K562 (cell line): ENCODE measurements around the gene ULBP2. TPM values are rescaled to one million over a fixed set of nuclear protein-coding genes. Genes with fewer than 3 reads are reported as not detected.
A peak's percentile ranks its signal among the peaks of the same experiment; 100 is the strongest.

Experiments used
- C11orf30 ChIP-seq: fragments of 450-650 bp; IDR thresholded peaks from 2 replicates; pipeline ENCODE4 v1.6.1; 2016; ENCODE audit warnings: low read depth, mild to moderate bottlenecking
- CTBP1 ChIP-seq: fragments of 450-650 bp; IDR thresholded peaks from 2 replicates; pipeline ENCODE4 v1.6.1; 2016; ENCODE audit warnings: borderline replicate concordance
- EGR1 ChIP-seq: fragments of 450-650 bp; conservative IDR thresholded peaks from 2 replicates; pipeline ENCODE4 v1.6.1; 2017; ENCODE audit warnings: mild to moderate bottlenecking
- MTA1 ChIP-seq: fragments of 450-650 bp; IDR thresholded peaks from 2 replicates; pipeline ENCODE4 v1.6.1; 2017; ENCODE audit warnings: borderline replicate concordance
- MXI1 ChIP-seq: IDR thresholded peaks from 2 replicates; pipeline ENCODE4 v1.6.1; 2011; ENCODE audit warnings: low read depth, mild to moderate bottlenecking, improper control_type of control experiment, low read length
- NRF1 ChIP-seq, 2 experiments: fragments of 450-650 bp; IDR thresholded peaks in 1 of 2; conservative IDR thresholded peaks in 1 of 2; 2 replicates each; pipeline ENCODE4 v1.6.1; 2014; ENCODE audit warnings: mild to moderate bottlenecking in 2 of 2
- PREB ChIP-seq: sonication (generic); formaldehyde crosslinking; IDR thresholded peaks from 2 replicates; pipeline ENCODE4 v1.8.1; 2023; ENCODE audit warnings: mild to moderate bottlenecking, missing genetic modification reagents
- SMAD4 ChIP-seq: fragments of 250-450 bp; sonication (Bioruptor Pico); conservative IDR thresholded peaks from 2 replicates; pipeline ENCODE4 v1.8.0; 2021; ENCODE audit warnings: inconsistent platforms, mild to moderate bottlenecking, moderate library complexity
- SREBF1 ChIP-seq: fragments of 150-350 bp; IDR thresholded peaks from 2 replicates; pipeline ENCODE4 v1.6.1; 2014; ENCODE audit warnings: antibody characterized with exemption, low read depth, low read length, borderline replicate concordance
- polyA plus RNA-seq, 8 experiments: library from polyadenylated mRNA; depleted of rRNA in 4 of 8; stranded (reverse) in 5 of 8; unstranded in 3 of 8; fragments of >200 nt; fragmentation: Nextera tagmentation in 2 of 8; fragmentation: Illumina TruSeq in 1 of 8; extraction: Ambion mirVana in 2 of 8; extraction: Trizol in 1 of 8; gene quantifications; 2 replicates each; pipeline versions ENCODE4 v1.2.1 to v1.2.3, GENCODE V29; 2011 to 2014; ENCODE audit warnings: inconsistent platforms in 1 of 8, missing spikeins in 1 of 8
- total RNA-seq, 7 experiments: library from RNA; depleted of rRNA in 6 of 7; stranded (reverse); fragments of >200 nt in 6 of 7; fragmentation: Illumina TruSeq in 2 of 7; extraction: Trizol in 2 of 7; gene quantifications; 2 replicates each; pipeline versions ENCODE4 v1.2.1 to v1.2.3, GENCODE V29; 2011 to 2021; ENCODE audit warnings: low replicate concordance in 1 of 7
- TF ChIP-seq, protein P1 (sequence below): fragments of 150-350 bp; IDR thresholded peaks from 2 replicates; pipeline ENCODE4 v1.6.1; 2014; ENCODE audit warnings: low read depth, mild to moderate bottlenecking, low read length, borderline replicate concordance
- TF ChIP-seq, protein P2 (sequence below): fragments of 250-450 bp; sonication (Bioruptor Pico); IDR thresholded peaks from 2 replicates; pipeline ENCODE4 v1.5.0; 2021
- TF ChIP-seq, protein P3 (sequence below): fragments of 250-450 bp; sonication (Bioruptor Pico); IDR thresholded peaks from 2 replicates; pipeline ENCODE4 v1.8.0; 2021; ENCODE audit warnings: mild to moderate bottlenecking, moderate library complexity
- TF ChIP-seq, protein P4 (sequence below): fragments of 250-450 bp; sonication (Bioruptor Pico); IDR thresholded peaks from 2 replicates; pipeline ENCODE4 v1.4.0; 2020

The ULBP2 gene
- total and polyA plus RNA-seq, 9 of the 15 experiments (the other 6 are each of a cell fraction or from before 2014, with no cell fraction given) = 0.50 to 5.3 (median 1.2) TPM

DNA sequence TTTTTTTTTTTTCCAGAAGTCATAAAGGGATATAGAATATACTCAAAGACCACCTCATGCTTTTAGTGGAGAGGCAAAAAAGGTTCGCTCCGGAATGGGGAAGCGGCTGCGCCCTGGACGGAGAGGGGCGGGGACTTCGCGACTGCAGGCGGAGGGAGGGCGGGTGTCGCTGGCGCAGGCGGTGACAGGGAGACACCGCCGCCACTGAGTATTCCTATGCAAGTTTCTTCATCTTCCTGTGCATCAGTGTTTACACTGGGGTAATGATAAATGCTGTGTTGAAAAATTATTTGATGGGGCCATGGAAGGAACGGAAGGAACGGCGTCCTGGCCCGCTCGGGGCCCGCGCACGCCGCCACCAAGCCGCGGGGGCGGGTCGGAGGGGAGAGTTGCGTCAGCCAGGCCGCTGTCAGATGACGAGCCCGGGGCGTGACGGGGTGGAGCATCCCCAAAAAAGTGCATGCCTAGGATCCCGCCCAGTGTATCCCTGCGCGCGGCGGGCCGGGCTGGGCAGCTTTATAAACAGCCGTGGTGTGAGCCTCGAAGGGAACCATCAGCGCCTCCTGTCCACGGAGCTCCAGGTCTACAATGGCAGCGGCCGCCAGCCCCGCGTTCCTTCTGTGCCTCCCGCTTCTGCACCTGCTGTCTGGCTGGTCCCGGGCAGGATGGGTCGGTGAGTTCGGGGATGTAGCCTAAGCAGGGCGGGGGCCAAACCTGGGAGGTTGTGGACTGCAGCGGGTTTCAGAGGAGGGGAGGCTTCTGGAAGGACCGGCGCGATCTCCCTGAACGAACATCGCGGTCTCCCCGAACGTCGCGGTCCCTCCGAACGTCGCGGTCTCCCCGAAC is 21.9 kb downstream of the ULBP2 start, which contains the start of gene ULBP1 (continued):
- TF ChIP-seq, protein P1, sequence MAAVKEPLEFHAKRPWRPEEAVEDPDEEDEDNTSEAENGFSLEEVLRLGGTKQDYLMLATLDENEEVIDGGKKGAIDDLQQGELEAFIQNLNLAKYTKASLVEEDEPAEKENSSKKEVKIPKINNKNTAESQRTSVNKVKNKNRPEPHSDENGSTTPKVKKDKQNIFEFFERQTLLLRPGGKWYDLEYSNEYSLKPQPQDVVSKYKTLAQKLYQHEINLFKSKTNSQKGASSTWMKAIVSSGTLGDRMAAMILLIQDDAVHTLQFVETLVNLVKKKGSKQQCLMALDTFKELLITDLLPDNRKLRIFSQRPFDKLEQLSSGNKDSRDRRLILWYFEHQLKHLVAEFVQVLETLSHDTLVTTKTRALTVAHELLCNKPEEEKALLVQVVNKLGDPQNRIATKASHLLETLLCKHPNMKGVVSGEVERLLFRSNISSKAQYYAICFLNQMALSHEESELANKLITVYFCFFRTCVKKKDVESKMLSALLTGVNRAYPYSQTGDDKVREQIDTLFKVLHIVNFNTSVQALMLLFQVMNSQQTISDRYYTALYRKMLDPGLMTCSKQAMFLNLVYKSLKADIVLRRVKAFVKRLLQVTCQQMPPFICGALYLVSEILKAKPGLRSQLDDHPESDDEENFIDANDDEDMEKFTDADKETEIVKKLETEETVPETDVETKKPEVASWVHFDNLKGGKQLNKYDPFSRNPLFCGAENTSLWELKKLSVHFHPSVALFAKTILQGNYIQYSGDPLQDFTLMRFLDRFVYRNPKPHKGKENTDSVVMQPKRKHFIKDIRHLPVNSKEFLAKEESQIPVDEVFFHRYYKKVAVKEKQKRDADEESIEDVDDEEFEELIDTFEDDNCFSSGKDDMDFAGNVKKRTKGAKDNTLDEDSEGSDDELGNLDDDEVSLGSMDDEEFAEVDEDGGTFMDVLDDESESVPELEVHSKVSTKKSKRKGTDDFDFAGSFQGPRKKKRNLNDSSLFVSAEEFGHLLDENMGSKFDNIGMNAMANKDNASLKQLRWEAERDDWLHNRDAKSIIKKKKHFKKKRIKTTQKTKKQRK = no peak
- TF ChIP-seq CTBP1 (peak; percentile 98), SREBF1 (no peak), EGR1 (peak; percentile 96), MXI1 (peak; percentile 72; the same call in 1 of the 2 replicates), PREB (CRISPR knock-in tag) (no peak), NRF1 (conservative IDR thresholded peaks at IDR 0.05 in 1 of 2, IDR thresholded peaks at IDR 0.05 in 1 of 2) (peak; percentile 90), SMAD4 (CRISPR knock-in tag) (peak; percentile 62; the same call in 1 of the 2 replicates), MTA1 (peak; percentile 90), C11orf30 (peak; percentile 50)
- TF ChIP-seq, protein P2, sequence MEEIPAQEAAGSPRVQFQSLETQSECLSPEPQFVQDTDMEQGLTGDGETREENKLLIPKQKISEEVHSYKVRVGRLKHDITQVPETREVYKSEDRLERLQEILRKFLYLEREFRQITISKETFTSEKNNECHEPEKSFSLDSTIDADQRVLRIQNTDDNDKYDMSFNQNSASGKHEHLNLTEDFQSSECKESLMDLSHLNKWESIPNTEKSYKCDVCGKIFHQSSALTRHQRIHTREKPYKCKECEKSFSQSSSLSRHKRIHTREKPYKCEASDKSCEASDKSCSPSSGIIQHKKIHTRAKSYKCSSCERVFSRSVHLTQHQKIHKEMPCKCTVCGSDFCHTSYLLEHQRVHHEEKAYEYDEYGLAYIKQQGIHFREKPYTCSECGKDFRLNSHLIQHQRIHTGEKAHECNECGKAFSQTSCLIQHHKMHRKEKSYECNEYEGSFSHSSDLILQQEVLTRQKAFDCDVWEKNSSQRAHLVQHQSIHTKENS (CRISPR knock-in tag) = no peak
- TF ChIP-seq, protein P3, sequence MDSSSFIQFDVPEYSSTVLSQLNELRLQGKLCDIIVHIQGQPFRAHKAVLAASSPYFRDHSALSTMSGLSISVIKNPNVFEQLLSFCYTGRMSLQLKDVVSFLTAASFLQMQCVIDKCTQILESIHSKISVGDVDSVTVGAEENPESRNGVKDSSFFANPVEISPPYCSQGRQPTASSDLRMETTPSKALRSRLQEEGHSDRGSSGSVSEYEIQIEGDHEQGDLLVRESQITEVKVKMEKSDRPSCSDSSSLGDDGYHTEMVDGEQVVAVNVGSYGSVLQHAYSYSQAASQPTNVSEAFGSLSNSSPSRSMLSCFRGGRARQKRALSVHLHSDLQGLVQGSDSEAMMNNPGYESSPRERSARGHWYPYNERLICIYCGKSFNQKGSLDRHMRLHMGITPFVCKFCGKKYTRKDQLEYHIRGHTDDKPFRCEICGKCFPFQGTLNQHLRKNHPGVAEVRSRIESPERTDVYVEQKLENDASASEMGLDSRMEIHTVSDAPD (CRISPR knock-in tag) = no peak
- TF ChIP-seq, protein P4, sequence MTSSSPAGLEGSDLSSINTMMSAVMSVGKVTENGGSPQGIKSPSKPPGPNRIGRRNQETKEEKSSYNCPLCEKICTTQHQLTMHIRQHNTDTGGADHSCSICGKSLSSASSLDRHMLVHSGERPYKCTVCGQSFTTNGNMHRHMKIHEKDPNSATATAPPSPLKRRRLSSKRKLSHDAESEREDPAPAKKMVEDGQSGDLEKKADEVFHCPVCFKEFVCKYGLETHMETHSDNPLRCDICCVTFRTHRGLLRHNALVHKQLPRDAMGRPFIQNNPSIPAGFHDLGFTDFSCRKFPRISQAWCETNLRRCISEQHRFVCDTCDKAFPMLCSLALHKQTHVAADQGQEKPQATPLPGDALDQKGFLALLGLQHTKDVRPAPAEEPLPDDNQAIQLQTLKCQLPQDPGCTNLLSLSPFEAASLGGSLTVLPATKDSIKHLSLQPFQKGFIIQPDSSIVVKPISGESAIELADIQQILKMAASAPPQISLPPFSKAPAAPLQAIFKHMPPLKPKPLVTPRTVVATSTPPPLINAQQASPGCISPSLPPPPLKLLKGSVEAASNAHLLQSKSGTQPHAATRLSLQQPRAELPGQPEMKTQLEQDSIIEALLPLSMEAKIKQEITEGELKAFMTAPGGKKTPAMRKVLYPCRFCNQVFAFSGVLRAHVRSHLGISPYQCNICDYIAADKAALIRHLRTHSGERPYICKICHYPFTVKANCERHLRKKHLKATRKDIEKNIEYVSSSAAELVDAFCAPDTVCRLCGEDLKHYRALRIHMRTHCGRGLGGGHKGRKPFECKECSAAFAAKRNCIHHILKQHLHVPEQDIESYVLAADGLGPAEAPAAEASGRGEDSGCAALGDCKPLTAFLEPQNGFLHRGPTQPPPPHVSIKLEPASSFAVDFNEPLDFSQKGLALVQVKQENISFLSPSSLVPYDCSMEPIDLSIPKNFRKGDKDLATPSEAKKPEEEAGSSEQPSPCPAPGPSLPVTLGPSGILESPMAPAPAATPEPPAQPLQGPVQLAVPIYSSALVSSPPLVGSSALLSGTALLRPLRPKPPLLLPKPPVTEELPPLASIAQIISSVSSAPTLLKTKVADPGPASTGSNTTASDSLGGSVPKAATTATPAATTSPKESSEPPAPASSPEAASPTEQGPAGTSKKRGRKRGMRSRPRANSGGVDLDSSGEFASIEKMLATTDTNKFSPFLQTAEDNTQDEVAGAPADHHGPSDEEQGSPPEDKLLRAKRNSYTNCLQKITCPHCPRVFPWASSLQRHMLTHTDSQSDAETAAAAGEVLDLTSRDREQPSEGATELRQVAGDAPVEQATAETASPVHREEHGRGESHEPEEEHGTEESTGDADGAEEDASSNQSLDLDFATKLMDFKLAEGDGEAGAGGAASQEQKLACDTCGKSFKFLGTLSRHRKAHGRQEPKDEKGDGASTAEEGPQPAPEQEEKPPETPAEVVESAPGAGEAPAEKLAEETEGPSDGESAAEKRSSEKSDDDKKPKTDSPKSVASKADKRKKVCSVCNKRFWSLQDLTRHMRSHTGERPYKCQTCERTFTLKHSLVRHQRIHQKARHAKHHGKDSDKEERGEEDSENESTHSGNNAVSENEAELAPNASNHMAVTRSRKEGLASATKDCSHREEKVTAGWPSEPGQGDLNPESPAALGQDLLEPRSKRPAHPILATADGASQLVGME (CRISPR knock-in tag) = 0 out of 2 replicates have a peak, but pooled peaks have one; percentile 23
